Muscle of arm (tissue), 12 donors: ENCODE results near the gene PLEKHJ1. TPM values are rescaled to one million over a fixed set of nuclear protein-coding genes. Genes with fewer than 3 reads are reported as not detected.
A peak's percentile ranks its signal among the peaks of the same experiment; 100 is the strongest.

ENCODE experiments used
- DNase-seq: peaks from one replicate; pipeline ENCODE4 v3.0.0-alpha.2; 2013
- polyA plus RNA-seq, 12 donors: library from polyadenylated mRNA; unstranded; fragments of 120-200 nt; gene quantifications; one replicate each; pipeline ENCODE4 v1.2.1, GENCODE V29; 2013; ENCODE audit not compliant: insufficient read length in 12 of 12

PLEKHJ1 gene
- polyA plus RNA-seq, 12 donors, result 41.5 to 161 (median 54.8) TPM; not detected in 1

DNA sequence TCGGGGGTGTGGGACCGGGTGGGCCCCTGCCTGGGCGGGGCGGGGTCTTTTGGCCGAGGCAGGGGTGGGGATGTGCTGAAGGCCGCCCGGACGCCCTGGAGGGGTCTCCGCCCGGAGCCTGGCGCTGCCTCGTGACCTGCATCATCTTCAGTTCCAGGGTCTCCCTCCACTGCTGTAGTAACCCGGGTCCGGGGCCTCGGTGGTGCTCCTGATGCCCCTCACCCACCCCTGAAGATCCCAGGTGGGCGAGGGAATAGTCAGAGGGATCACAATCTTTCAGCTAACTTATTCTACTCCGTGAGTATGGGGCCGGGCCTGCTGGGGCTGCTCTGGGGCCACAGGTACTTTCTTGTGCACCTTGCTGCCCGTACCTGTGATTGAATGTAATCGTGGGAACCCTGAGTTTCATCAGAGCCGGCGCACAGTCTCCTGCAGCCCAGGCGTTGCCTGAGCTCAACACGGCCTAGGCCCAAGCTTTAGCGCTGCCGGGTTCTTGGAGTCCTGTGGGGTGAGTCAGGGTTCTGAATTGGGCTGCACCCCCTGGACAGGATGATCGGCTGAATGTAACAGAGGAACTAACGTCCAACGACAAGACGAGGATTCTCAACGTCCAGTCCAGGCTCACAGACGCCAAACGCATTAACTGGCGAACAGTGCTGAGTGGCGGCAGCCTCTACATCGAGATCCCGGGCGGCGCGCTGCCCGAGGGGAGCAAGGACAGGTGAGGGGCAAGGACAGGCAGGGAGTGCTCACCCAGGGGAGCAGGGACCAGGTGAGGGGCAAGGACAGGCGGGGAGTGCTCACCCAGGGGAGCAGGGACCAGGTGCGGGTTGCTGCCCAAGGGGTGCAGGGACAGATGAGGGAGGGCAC, 35.3 kb upstream of the PLEKHJ1 start:
- DNase-seq, result no peak

DNA sequence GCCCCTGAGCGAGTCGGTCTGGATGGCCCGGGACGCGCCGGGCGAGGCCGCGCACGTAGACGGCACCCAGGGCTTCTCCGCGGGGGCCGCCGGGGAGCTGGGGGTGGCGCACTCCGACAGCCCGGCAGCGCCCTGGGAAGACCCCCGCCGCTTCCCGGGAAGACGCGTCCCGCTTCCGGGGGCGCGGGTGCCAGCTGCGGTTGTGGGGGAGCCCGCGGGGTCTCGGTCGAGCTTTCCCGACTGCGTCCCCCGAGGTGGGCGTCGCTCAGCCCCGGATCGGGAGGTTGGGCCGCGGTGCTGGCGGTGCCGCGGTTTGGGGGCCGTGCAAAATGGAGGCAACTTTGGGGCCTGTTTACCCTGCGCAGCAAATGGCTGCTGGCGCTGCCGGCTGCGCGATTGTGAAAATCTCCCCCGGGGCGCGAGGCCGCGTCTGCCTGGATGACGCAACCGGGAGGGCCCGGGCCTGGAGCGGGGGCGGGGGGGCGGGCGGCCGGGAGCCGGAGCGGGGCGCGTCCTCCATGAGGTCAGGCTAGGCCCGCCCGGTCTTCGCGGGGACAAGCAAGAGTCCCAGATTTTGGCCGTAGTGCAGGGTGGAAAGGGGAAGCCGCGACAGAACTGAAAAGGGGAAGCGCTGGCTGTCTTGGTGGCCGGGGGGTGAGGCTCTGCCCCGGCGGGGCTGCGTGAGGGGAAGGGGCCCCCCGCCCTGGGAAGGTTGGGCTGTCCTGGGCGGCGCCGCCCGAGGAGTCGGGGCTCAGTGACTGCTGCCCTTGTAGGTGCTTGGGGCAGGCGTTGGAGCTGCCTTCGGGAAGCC, 34.5 kb upstream of the PLEKHJ1 start:
- DNase-seq, result peak; percentile 89

DNA sequence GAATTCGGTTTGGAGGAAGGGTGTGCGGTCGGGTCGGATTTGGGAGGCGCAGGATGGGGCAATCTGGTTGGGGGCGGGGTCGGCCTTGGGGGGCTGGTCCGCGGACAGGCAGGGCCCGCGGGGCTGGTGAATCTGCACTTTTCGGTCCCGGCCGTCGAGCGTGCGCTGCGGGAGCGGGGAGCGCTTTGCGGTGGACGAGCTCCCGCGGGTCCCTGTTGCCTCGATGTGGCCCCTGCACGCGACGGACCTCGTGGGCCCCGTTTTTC, 34.0 kb upstream of the PLEKHJ1 start:
- DNase-seq, result no peak

DNA sequence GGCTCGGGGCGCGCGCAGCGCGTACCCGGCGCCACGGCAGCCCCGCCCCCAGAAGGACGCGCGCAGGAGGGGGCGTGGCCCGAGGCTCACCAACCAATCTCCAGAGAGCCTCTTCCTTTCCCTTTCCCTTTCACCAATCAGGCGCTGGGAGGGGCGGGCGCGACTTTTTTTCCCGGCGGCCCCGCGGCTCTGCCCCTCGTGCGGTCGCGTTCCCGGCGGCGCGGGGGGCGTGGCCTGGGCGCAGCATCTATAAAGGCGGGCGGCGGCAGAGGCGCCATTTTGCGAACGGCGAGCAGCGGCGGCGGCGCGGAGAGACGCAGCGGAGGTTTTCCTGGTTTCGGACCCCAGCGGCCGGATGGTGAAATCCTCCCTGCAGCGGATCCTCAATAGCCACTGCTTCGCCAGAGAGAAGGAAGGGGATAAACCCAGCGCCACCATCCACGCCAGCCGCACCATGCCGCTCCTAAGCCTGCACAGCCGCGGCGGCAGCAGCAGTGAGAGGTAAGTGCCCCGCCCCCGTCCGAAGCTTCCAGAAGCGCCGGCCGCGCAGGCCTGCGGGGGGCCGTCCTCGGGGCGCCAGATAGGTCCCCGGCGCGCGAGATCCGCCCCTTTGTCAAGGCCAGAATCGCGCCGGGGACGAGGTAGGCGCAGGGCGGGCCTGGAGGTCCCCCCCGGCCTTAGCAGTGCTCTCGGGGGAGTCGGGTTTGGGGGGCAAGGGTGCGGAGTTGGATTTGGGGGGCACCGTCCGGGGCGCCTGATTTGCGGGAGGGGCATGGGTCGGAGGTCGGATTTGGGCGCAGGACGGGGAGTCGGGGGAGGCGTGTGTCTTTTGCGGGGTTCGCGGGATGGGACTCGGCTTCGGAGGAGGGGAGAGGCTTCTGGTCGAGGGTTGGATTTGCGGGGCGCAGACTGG, 33.4 kb upstream of the PLEKHJ1 start:
- peak; percentile 97 for DNase-seq

DNA sequence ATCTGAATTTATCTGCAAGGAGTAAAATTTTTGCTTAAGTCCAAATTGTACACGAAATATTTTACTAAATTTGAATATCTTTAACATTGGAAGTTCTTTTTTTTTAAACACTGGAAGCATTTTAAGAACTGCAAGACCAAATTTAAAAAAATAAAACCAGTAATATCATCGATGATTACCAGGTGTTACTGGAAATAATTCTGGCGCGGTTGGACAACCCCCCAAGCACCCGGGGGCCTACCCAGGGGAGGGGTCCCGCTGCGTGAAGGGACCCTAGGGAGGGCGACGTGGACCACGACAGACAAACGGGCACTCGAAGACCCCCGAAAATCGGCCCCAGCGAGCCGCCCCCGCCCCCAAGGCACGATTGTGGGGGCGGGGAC, 32.7 kb upstream of the PLEKHJ1 start:
- DNase-seq, result no peak

DNA sequence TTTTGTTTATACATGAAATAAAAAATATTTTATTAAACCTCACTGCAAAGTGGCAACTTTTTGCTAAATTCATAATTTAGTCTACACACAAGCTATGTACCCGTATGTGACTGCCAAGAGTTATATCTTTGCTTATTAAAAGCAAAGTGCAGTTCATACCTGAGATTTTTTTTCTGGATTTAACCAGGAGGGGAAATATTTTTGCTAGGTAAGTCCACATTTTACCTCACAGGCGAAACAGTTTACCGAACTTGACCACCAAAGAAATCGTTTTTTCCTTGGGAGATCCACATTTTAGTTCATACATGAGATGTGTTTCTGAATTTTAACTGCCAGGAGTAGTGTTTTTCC, 32.3 kb upstream of the PLEKHJ1 start:
- no peak for DNase-seq

DNA sequence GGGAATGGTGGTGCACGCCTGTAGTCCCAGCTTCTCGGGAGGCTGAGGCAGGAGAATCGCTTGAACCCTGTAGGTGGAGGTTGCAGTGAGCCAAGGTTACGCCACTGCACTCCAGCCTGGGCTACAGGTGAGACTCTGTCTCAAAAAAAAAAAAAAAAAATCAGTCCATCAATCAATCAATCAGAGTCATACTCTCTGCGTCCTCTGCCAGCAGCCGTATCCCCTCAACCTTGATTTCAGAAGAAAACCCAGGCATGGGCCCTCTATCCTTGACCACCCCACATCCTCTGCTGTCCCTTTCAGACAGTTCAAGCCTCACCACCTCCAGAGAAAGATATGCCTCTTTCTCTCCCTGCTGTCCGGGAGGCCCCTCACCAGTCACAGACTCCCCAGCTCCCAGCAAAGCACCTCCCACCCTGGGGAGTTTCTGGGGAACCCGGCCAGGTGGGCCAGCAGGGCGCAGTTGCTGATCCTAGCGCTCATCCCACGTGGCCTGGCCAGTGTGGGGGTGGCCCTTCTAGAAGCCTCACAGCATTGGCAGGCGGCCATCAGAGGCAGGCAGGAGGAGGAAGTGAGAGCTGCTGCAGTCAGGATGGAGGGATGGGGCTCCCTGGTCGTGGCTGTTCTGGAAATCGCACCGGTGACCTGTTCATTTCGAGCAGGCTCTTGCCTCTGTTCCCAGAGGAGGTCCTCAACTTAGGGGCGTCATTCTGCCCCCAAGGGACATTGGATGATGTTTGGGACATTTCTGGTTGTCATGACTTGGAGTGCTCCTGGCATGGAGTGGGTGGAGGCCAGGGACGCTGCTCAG, 30.3 kb upstream of the PLEKHJ1 start:
- peak; percentile 63 for DNase-seq

DNA sequence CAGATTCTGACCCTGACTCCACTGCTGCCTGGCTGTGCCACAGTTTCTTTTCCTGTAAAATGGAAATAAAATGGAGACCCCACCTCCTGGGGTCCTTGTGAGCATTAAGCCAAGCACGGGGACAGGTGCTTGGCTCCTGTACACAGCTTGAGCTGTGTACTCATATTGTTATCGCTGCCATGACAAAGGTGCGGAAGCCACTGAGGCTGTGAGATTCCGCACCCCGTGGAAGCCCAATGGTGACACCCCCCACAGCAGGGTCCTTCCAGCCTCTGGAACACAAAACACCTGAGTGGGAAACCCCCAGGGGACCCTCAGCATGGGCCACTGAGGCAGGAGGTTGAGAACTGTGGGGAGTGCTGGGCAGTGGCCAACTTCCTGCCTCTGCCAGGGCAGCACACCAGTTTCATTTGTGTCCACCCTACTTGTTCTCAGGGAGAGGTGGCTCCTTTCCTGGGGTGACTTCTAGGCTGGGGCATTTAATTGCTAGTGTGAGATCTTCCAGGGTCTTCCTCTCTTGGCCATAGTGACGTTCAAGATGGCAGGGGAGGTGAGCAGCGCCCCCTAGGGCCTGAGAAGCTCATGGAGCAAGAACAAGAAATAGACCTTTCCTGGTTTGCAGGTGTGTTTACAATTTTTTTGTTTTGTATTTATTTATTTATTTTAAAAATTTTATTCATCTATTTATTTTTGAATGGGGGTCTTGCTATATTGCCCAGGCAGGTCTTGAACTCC, 25.5 kb upstream of the PLEKHJ1 start:
- DNase-seq, result no peak

DNA sequence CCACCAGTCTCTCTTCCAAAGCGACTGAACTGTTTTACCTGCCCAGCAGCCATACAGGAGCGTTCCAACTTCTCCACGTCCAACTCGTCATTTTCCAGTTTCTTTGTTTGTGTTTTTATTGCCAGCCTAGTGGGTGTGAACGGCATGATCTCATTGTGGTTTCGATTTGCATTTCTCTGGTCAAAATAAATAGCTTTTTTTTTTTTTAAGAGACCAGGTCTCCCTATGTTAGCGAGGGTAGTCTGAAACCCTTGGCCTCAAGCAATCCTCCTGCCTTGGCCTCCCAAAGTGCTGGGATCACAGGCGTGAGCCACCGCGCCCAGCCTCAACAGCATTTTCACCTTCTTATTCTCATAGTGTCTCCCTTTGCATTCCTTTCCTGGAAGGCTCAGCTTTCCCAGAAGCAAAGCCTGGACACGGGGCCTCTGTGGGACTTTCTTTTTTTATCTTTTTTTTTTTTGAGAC, 24.2 kb upstream of the PLEKHJ1 start:
- DNase-seq, result no peak

DNA sequence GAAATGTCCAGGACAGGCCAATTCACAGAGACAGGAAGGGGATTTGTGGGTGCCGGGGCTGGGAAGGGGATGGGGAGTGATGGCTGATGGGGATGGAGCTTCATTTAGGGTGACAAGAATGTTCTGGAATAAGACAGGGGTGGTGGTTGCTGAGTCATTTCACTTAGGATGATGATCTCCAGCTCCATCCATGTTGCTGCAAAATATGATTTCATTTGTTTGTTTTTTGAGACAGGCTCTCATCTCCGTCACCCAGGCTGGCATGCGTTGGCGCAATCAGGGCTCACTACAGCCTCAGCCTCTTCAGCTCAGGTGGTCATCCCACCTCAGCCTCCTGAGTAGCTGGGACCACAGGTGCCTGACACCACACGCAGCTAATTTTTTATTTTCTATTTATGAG, 23.2 kb upstream of the PLEKHJ1 start:
- DNase-seq, result no peak

DNA sequence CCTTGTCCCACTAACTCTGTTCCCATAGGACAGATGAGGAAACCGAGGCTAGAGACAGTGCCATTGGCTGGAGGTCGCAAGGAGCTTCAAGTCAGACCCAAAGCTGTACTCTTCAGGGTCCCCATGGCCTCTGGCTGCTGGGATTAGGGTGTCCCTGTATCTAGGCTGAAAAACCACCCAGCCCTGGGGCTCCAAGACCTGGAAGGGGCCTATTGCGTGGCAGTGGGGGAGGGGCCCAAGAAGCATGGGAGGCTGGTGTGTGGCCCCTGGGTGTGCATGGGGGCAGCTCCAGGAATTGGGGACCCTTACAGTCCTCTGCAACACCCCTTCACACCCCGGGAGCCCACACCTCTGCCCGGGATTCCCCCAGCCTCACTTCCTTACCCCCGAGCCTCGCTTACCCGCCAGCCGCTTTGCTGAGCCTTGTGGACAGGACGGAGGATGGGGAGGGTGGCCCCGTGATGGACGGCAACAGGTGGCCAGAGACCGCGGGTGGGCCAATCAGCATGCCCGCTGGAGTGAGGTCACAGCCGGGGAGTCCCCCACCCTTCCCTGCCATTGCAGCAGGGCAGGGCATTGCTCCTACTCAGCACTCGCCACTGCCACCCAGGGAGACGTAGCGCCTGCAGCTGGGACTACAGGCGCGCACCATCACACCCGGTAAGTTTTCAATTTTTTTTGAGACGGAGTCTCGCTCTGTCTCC, 20.0 kb upstream of the PLEKHJ1 start, which contains the start of gene JSRP1:
Gene JSRP1, minus strand, starts transcription at position 436 of the 704 bp plus-strand sequence. CDS start 1,103 bp downstream, outside the sequence.
- no peak for DNase-seq

DNA sequence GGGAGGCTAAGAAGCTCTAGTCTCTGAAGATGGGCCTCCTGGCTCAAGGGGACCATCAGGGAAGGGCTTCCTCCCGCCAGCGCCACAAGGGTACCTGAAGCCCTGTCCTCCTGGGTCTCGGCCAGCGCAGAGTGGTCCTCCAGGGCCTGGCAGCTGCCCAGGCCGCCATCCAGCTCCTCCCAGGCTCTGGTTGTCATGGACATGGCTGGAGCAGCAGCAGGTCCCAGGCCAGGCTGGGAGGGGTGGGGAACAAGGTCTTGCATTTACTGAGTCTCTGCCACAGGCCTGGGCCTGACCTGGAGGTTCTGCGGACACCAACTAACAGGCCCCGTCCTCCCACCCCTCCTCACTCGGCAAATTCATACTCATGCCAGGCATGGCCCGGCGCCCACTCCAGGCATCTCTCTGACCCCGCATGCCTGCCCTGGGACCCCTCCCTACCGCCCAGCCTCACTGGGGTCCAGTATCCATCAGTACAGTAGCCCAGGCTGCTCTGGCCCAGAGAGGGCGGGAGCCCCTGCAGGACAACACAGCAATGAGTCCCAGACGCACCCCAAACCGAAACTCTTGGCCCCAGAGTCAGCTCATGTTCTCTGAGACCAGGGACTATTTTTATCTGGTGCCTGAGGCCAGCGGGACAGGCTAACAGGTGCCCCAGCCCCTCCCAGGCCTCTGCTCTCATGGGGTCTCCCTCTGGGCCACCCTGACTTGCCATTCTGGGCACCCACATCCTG, 19.1 kb upstream of the PLEKHJ1 start:
- DNase-seq, result no peak

DNA sequence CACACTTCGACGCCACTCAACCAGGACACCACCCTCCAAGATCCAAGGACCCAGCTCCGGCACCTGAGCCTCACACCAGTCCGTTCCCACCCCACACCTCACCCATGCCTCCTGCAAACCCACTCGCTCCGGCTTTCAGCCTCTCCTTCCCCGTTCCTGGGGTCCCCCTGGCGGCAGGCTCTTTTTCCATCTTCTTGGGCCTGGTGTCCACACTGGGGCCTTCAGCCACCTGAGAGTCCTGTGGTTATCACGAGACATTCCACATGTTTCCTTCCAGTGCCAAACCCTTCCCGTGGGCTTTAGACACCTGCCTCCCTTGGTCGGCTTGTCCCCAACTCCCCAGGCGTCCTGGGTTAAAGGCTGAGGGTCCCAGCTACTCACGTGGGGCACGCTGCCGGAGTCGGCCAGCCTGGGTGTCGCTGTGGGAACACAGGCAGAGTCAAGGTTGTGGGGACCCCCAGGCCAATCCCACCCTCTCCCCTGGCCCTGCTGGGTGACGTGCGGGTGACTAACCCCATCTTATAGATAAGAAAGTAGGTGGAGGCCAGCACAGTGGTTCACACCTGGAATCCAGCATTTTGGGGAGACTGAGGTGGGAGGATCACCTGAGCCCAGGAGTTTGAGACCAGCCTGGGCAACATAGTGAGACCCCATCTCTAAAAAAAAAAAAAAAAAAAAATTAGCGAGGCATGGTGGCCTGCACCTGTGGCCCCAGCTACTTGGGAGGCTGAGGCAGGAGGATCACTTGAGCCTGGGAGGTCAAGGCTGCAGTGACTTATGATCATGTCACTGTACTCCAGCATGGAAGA, 18.1 kb upstream of the PLEKHJ1 start:
- no peak for DNase-seq

DNA sequence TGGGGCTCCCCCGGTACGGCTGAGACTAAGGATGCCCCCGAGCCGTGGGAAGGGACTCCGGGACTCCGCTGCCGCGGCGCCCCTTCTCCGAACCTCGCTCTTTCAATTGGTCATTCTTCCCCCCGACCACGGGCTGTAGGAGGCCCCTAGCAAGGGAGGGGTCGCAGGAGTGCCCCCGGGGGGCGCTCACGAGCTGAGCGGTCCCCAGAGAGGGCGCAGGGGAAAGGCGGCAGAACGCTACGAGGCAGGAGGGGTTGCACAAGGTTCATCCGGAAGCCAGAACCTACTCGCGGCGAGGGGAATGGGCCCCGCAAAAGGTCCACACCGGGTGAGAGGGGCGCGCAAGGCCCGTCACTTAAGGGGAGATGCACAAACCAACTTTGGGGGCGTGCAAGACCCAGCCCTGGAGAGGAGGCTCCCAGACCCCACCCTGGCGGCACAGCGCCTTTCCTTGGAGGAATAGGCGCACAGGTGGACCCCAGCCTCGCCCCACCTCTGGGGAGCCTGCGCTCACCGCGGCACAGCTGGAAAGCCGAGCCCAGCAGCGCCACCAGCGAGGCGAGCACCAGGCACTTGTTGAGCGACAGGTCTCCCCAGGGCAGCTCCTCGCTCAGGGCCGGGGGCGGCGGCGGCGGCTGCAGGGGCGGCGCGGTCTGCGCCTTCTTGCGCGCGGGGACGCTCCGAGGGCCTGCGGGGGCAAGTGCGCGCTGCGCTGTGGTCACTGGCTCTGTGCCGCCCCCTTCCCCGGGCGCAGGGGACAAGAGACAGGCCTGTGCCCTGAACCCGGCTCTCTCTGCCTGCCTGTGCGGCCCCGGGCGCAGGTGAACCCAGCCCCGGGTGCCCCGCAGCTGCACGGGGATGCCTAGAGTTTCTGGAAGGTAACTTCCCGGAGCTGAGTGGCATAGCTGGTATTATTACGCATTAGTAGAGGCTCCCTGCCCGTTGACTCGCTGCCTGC, 17.3 kb upstream of the PLEKHJ1 start:
- DNase-seq, result no peak

DNA sequence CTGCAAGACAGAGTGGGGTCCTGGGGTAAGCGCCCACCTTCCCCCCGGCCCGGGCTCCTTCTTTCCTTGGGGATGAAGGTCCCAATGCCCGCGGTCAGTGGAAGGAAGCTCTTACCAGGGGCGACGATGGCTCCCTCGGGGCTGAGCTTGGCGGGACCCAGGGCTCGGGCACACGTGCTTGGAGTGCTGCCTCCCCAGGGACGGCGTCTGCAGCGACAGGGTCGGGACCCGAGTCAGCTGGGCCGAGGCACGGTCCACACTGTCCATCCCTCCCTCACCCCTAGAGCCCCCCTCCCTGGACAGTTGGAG, 16.6 kb upstream of the PLEKHJ1 start:
- DNase-seq, result no peak

DNA sequence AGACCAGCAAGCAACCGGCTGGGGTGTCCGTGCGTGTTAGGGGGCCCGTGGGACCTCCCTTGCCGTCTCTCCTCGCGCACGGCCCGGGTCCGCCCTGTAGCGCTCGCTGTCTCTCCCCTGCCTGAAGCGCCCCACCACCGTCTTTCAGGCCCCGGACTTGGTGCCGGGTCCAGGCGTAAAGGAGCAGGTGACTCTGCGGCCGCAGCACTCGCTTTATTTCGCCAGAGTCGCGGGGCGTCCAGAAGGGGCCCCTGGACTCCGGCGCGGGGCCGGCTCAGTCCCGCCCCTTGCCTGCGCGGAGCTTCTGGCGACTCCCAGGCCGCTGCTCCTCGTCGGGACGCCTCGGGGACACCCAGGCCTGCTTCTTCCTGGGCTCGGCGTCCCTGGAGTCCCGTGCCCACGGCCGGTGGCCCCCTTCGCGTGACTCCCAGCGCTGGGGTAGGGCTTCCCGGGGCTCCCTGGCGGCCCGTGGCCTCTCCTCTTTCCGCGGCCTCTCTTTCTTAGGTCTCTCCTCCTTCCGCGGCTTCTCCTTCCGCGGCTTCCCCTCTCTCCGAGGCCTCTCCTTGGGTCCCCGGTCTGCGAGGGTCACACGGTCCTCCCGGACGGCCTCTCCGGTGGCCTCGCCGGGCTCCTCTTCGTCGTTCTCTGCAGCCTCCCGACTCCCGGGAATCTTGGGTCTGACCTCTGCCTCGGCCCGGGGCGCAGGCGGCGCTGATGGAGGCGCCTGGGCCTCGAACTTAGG, 16.1 kb upstream of the PLEKHJ1 start:
- no peak for DNase-seq
